PFSK-1 (cell line): ENCODE data around the gene PNRC1.

Source experiments
- FOXP2 ChIP-seq: optimal IDR thresholded peaks from 2 replicates; pipeline ENCODE3; 2011; ENCODE audit warnings: borderline replicate concordance, control low read depth, inconsistent platforms; ENCODE audit not compliant: insufficient read depth; ENCODE audit errors: extremely low read length, extremely low read depth
- POLR2AphosphoS5 ChIP-seq: IDR thresholded peaks from 2 replicates; pipeline ENCODE4 v1.6.1; 2012; ENCODE audit warnings: low read depth, mild to moderate bottlenecking, control low read depth, low read length, moderate library complexity
- REST ChIP-seq, 2 experiments: IDR thresholded peaks; 2 replicates each; pipeline versions ENCODE4 v1.6.1 to v1.8.0; 2011 to 2012; ENCODE audit warnings: low read depth in 2 of 2, low read length in 2 of 2, control low read depth in 1 of 2, inconsistent platforms in 1 of 2, mild to moderate bottlenecking in 1 of 2, moderate library complexity in 1 of 2; ENCODE audit not compliant: insufficient read depth in 1 of 2
- SIN3A ChIP-seq: IDR thresholded peaks from 2 replicates; pipeline ENCODE4 v1.6.1; 2012; ENCODE audit warnings: mild to moderate bottlenecking, low read length, moderate library complexity, borderline replicate concordance; ENCODE audit not compliant: insufficient read depth
- TAF1 ChIP-seq: IDR thresholded peaks from 2 replicates; pipeline ENCODE4 v1.6.1; 2012; ENCODE audit warnings: low read length, control low read depth, borderline replicate concordance; ENCODE audit not compliant: insufficient read depth

- TF ChIP-seq TAF1 (no peak), REST (IDR thresholded peaks at IDR 0.05; ENCODE audit: insufficient read depth in 1 of 2, low read depth in 2 of 2, low read length in 2 of 2) (no peak), SIN3A (no peak), POLR2AphosphoS5 (no peak), FOXP2 (no peak)
Observed at GRCh38 chr6:89122625-89123024, 42.1 kb downstream of the PNRC1 start.
